HG03457 (cell line): ENCODE measurements around the gene ZBTB7C.

ENCODE experiments used
- ATAC-seq: cut with Tn5 transposase; IDR thresholded peaks from one replicate; pipeline ENCODE4 v1.9.1; 2021; ENCODE audit warnings: moderate number of reproducible peaks; ENCODE audit not compliant: unreplicated experiment

The ZBTB7C gene

GRCh38 chr18:48131042-48131441 is 278.1 kb downstream of the ZBTB7C start:
- no peak for ATAC-seq

- no peak for ATAC-seq
Measured at GRCh38 chr18:48129621-48130082, 279.5 kb downstream of the ZBTB7C start.

- no peak for ATAC-seq
Measured at GRCh38 chr18:48127606-48128005, 281.6 kb downstream of the ZBTB7C start.

GRCh38 chr18:48126240-48126639 is 282.9 kb downstream of the ZBTB7C start:
- ATAC-seq: no peak

- ATAC-seq: no peak
Measured at GRCh38 chr18:48125724-48126123, 283.5 kb downstream of the ZBTB7C start.

- ATAC-seq: no peak
Measured at GRCh38 chr18:48124857-48125626, 284.1 kb downstream of the ZBTB7C start.

- no peak for ATAC-seq
Measured at GRCh38 chr18:48123941-48124340, 285.2 kb downstream of the ZBTB7C start.

- ATAC-seq: no peak
Measured at GRCh38 chr18:48123324-48123723, 285.9 kb downstream of the ZBTB7C start.

- ATAC-seq: no peak
Measured at GRCh38 chr18:48122816-48123215, 286.4 kb downstream of the ZBTB7C start.

GRCh38 chr18:48122376-48122775 is 286.8 kb downstream of the ZBTB7C start:
- ATAC-seq: no peak

- ATAC-seq: no peak
Measured at GRCh38 chr18:48121752-48122151, 287.4 kb downstream of the ZBTB7C start.

- no peak for ATAC-seq
Measured at GRCh38 chr18:48119204-48119603, 290.0 kb downstream of the ZBTB7C start.

- ATAC-seq: no peak
Measured at GRCh38 chr18:48116873-48117630, 292.1 kb downstream of the ZBTB7C start.

- no peak for ATAC-seq
Measured at GRCh38 chr18:48116017-48116416, 293.2 kb downstream of the ZBTB7C start.

- no peak for ATAC-seq
Measured at GRCh38 chr18:48113691-48114090, 295.5 kb downstream of the ZBTB7C start.

- no peak for ATAC-seq
Measured at GRCh38 chr18:48111587-48111986, 297.6 kb downstream of the ZBTB7C start.

- no peak for ATAC-seq
Measured at GRCh38 chr18:48110797-48111196, 298.4 kb downstream of the ZBTB7C start.

- no peak for ATAC-seq
Measured at GRCh38 chr18:48109961-48110493, 299.2 kb downstream of the ZBTB7C start.

GRCh38 chr18:48108136-48108535 is 301.0 kb downstream of the ZBTB7C start:
- no peak for ATAC-seq

- ATAC-seq: no peak
Measured at GRCh38 chr18:48106976-48107781, 302.0 kb downstream of the ZBTB7C start.

GRCh38 chr18:48106498-48106897 is 302.7 kb downstream of the ZBTB7C start:
- no peak for ATAC-seq
